Heart right ventricle (tissue), 16 donors: Measurements from ENCODE around the gene ATP2B2. TPM values are rescaled to one million over a fixed set of nuclear protein-coding genes. Genes with fewer than 3 reads are reported as not detected.

Experiments used
- ATAC-seq, 8 donors: fragments of 200-7000 bp; cut with Tn5 transposase; one replicate each; pipeline ENCODE4 v1.9.1; 2020; ENCODE audit warnings: mild to moderate bottlenecking in 8 of 8, moderate library complexity in 8 of 8, moderate number of reproducible peaks in 1 of 8
- DNase-seq, 2 donors: peaks; one replicate each; pipeline ENCODE4 v3.0.0-alpha.2; 2020
- H3K27ac ChIP-seq, 10 donors: fragments of 200-600 bp; sonication (generic) in 2 of 10; one replicate each; pipeline versions ENCODE4 v1.5.0 to v1.8.0; 2020 to 2022; ENCODE audit warnings: mild to moderate bottlenecking in 3 of 10
- H3K27me3 ChIP-seq, 7 donors: fragments of 200-600 bp; one replicate each; pipeline ENCODE4 v1.8.0; 2021 to 2022; ENCODE audit warnings: mild to moderate bottlenecking in 2 of 7
- H3K36me3 ChIP-seq, 9 donors: fragments of 200-600 bp; sonication (generic) in 1 of 9; one replicate each; pipeline versions ENCODE4 v1.5.0 to v1.8.0; 2020 to 2022; ENCODE audit warnings: mild to moderate bottlenecking in 2 of 9
- H3K4me1 ChIP-seq, 9 donors: fragments of 200-600 bp; sonication (generic) in 1 of 9; one replicate each; pipeline versions ENCODE4 v1.5.0 to v1.8.0; 2020 to 2022; ENCODE audit warnings: mild to moderate bottlenecking in 4 of 9
- H3K4me3 ChIP-seq, 10 donors: fragments of 200-600 bp; sonication (generic) in 2 of 10; one replicate each; pipeline versions ENCODE4 v1.5.0 to v1.8.0; 2020 to 2022; ENCODE audit warnings: mild to moderate bottlenecking in 7 of 10, moderate library complexity in 2 of 10
- H3K9me3 ChIP-seq, 11 donors: fragments of 200-600 bp in 10 of 11; sonication (generic) in 2 of 11; one replicate each; pipeline versions ENCODE4 v1.5.0 to v1.8.0; 2013 to 2022; ENCODE audit warnings: mild to moderate bottlenecking in 2 of 11, control low read depth in 1 of 11, moderate library complexity in 1 of 11
- CTCF ChIP-seq, 9 donors: fragments of 200-600 bp; sonication (generic) in 2 of 9; IDR thresholded peaks; one replicate each; pipeline versions ENCODE4 v1.5.0 to v1.8.0; 2021 to 2022; ENCODE audit warnings: antibody characterized with exemption in 9 of 9, mild to moderate bottlenecking in 5 of 9, moderate library complexity in 1 of 9
- WGBS, 2 donors: extraction: QIAGEN DNeasy Blood & Tissue Kit; methylation state at CpG; one replicate each; pipeline ENCODE4 v1.1.7; 2013; ENCODE audit warnings: inconsistent platforms in 1 of 2; 5-methylcytosine and 5-hydroxymethylcytosine counted together
- intact Hi-C, 10 donors: fragments of 100-400 bp; cut with DNase I; formaldehyde crosslinking; loops; one replicate each; pipeline versions ENCODE4 v1.11.1 to v1.14.2; 2022
- microRNA-seq, 2 donors: library from miRNA; unstranded; fragments of <30 nt; microRNA quantifications; one replicate each; pipeline ENCODE4 v1.2.0, GENCODE V29; 2021
- polyA plus RNA-seq, 2 donors: library from polyadenylated mRNA; stranded (reverse); fragments of 200-250 nt; gene quantifications; one replicate each; pipeline ENCODE4 v1.2.3, GENCODE V29; 2013
- total RNA-seq, 10 donors: library from RNA; stranded (reverse); fragmentation: NEBNext Ultra II Directional in 3 of 10; extraction: Animal tissue kit (Norgen Biotek cat#: 25700) in 3 of 10; gene quantifications; one replicate each; pipeline versions ENCODE4 v1.2.1 to v1.2.4, GENCODE V29; 2021 to 2023
- donor health status: Arrhythmogenic right ventricular cardiomyopathy.
- donor health status: ischemic (EF 13 %, LVEDD 7.1; RV severe dilation, severe dysfunction).
- donor health status: healthy with polysubstance abuse.
- donor health status: DM: no; HTN: yes; CAD: no.
- donor health status: DM: no; HTN: no; CAD: no.
- donor health status: ischemic (EF 25% LVEDD 6.9; RV normal size, moderate dysfunction).
- donor health status: ischemic (EF 25% LVEDD 5.7; RV mildly dilated, moderate dysfunction).
- donor health status: healthy.
- donor health status: DM: yes; HTN: yes; CAD: no.
- donor health status: Ischemic cardiomyopathy.
- donor health status: ischemic (EF 35%, LVEDD 5.7; RV mildly dilated, moderate dysfunction).
- donor health status: nonischemic (EF 11% LVEDD 7.7; RV severe dilation, severe dysfunction).
- donor health status: DM: yes; HTN: yes; CAD: no.
- donor health status: PGD.
- donor health status: ischemic (EF 29% LVEDD 5.4; RV normal size, mild dysfunction).
- donor health status: nonischemic (EF 23%, LVEDD 6.1; RV moderate dilation, normal function).

Gene ATP2B2
- total and polyA plus RNA-seq, 12 donors, result under 0.01 to 0.30 (median 0.11) TPM; not detected in 4

GRCh38 chr3:10278501-10278900 is 226.9 kb downstream of the ATP2B2 start:
- Histone ChIP-seq H3K4me3 (no peak overlapping the region), H3K9me3 (no peaks in the 10 kb centered on the region), H3K36me3 (peaks cover 0 to 98% (median 26%) of the 10 kb centered on the region in 9 donors), H3K4me1 (peaks cover 4 to 30% (median 13%) of the 10 kb centered on the region in 9 donors), H3K27me3 (no peaks in the 10 kb centered on the region), H3K27ac (no peak overlapping the region)
- ATAC-seq (peak in 1 of 8 donors; percentile 14), DNase-seq (no peak)
- intact Hi-C loops, result no loop called here
- TF ChIP-seq CTCF (IDR thresholded peaks at IDR 0.05), result no peak
- WGBS, 2 donors, result 97 to 100% methylated on average over 1 of the region's 1 CpG

- Histone ChIP-seq H3K4me3 (no peak overlapping the region), H3K27me3 (no peaks in the 10 kb centered on the region), H3K36me3 (peaks cover 0 to 98% (median 37%) of the 10 kb centered on the region in 9 donors), H3K27ac (no peak overlapping the region), H3K4me1 (peaks cover 6 to 29% (median 18%) of the 10 kb centered on the region in 9 donors), H3K9me3 (no peaks in the 10 kb centered on the region)
- TF ChIP-seq CTCF (IDR thresholded peaks at IDR 0.05), result no peak
- DNase-seq (no peak), ATAC-seq (no peak)
- intact Hi-C loops, result no loop called here
- WGBS, 2 donors, result 84 to 86% methylated on average over 3 of the region's 3 CpGs
These were observed 228.2 kb downstream of the ATP2B2 start for GRCh38 chr3:10277115-10277625.

- Histone ChIP-seq H3K36me3 (peaks cover 0 to 98% (median 39%) of the 10 kb centered on the region in 9 donors), H3K4me1 (peaks cover 6 to 28% (median 18%) of the 10 kb centered on the region in 9 donors), H3K9me3 (no peaks in the 10 kb centered on the region), H3K27ac (no peak overlapping the region), H3K4me3 (no peak overlapping the region), H3K27me3 (no peaks in the 10 kb centered on the region)
- TF ChIP-seq CTCF (IDR thresholded peaks at IDR 0.05), result no peak
- intact Hi-C loops, result no loop called here
- DNase-seq (no peak), ATAC-seq (no peak)
- 46 to 61% methylated on average over 1 of the region's 1 CpG for WGBS, 2 donors
These were observed 230.8 kb downstream of the ATP2B2 start for GRCh38 chr3:10274601-10275000.

Small RNA genes within 50 kb of the gene (microRNA-seq; reads per million reads assigned to microRNA genes)
- 6.0 to 6.1 reads per million in 2 donors for gene MIR378B
- 0 reads per million in 2 donors for gene MIR885

Other genes with a start within 250 kb of the ATP2B2 start
- gene GHRL, start 212.6 kb downstream of the ATP2B2 start, total RNA-seq, result 1 to 10 TPM in 1 of 10 donors, under 1 TPM in 6, not detected in 3; 0.32 to 1.0 (median 0.81) TPM
- gene GHRL, start 212.6 kb downstream of the ATP2B2 start, polyA plus RNA-seq, result under 1 TPM; 0.12 to 0.88 TPM
- gene SEC13, start 184.5 kb downstream of the ATP2B2 start, total RNA-seq, result 10 to 100 TPM; 48.0 to 69.6 (median 52.4) TPM
- 100 to 1,000 TPM in 1 of 2 donors, 10 to 100 TPM in 1; 28.4 to 175 TPM for gene SEC13, start 184.5 kb downstream of the ATP2B2 start, polyA plus RNA-seq